Endothelial cell of umbilical vein (primary cell): ENCODE results near the gene TK1. TPM values are rescaled to one million over a fixed set of nuclear protein-coding genes. Genes with fewer than 3 reads are reported as not detected.

ENCODE experiments used
- BruUV-seq: library from RNA; stranded (reverse); fragments of 400-500 nt; replicated peaks from 2 replicates; lab custom pipeline; 2021; lab: Mats Ljungman, UMichigan
- CTCF ChIA-PET: fragments of 300-600, 350-600 bp; sonication (Branson Sonifier 250); formaldehyde crosslinking; loops from one replicate; lab custom pipeline; 2021; ENCODE audit warnings: antibody characterized with exemption, inconsistent platforms; lab: Charles Lee
- POLR2A ChIA-PET: fragments of 300-600, 350-600 bp; sonication (Branson Sonifier 250); formaldehyde crosslinking; loops from one replicate; lab custom pipeline; 2021; ENCODE audit warnings: antibody characterized with exemption, inconsistent platforms; lab: Charles Lee
- DNase-seq: peaks from one replicate; pipeline ENCODE4 v3.0.0-alpha.2; 2011; ENCODE audit warnings: low read depth, low spot score
- FAIRE-seq: peaks from 2 replicates; lab custom pipeline; 2011; peaks lifted over from hg19 to GRCh38; lab: Jason Lieb, UNC
- H2AFZ ChIP-seq: 2 replicates; pipeline ENCODE4 v1.6.0; 2012; ENCODE audit warnings: low read depth, low read length, control low read depth, inconsistent platforms
- H3K27ac ChIP-seq: 2 replicates; pipeline ENCODE4 v1.5.1; 2011; ENCODE audit warnings: low read depth, mild to moderate bottlenecking, control low read depth, low read length, moderate library complexity; ENCODE audit not compliant: insufficient read depth
- H3K27me3 ChIP-seq, 2 experiments: 2 replicates each; pipeline versions ENCODE4 v1.6.0 to v1.6.1; 2011; ENCODE audit warnings: low read length in 2 of 2, mixed read lengths in 1 of 2; ENCODE audit not compliant: control insufficient read depth in 2 of 2, insufficient read depth in 2 of 2
- H3K36me3 ChIP-seq, 2 experiments: 2 replicates in 1 of 2; 3 replicates in 1 of 2; pipeline ENCODE4 v1.5.1; 2011; ENCODE audit warnings: low read length in 2 of 2, mild to moderate bottlenecking in 1 of 2, moderate library complexity in 1 of 2; ENCODE audit not compliant: control insufficient read depth in 2 of 2, insufficient read depth in 2 of 2; ENCODE audit errors: extremely low read depth in 1 of 2
- H3K4me1 ChIP-seq: 3 replicates; pipeline ENCODE4 v1.5.1; 2011; ENCODE audit warnings: mild to moderate bottlenecking, low read length; ENCODE audit not compliant: control insufficient read depth, insufficient read depth; ENCODE audit errors: extremely low read depth
- H3K4me2 ChIP-seq: 2 replicates; pipeline ENCODE4 v1.6.1; 2011; ENCODE audit warnings: low read length, control low read depth, mixed read lengths; ENCODE audit not compliant: insufficient read depth
- H3K4me3 ChIP-seq, 3 experiments: fragments of 200-600 bp in 1 of 3; sonication (generic), shearing (Covaris generic) in 1 of 3; replicated peaks in 1 of 3; 2 replicates each; pipeline ENCODE4 v1.5.1; 2011 to 2016; ENCODE audit warnings: control low read depth in 3 of 3, low read length in 3 of 3, mild to moderate bottlenecking in 2 of 3, inconsistent platforms in 1 of 3, low read depth in 1 of 3, moderate library complexity in 1 of 3; ENCODE audit not compliant: insufficient read depth in 1 of 3
- H3K79me2 ChIP-seq: 2 replicates; pipeline ENCODE4 v1.6.0; 2012; ENCODE audit warnings: low read length, inconsistent platforms; ENCODE audit not compliant: control insufficient read depth, insufficient read depth
- H3K9ac ChIP-seq: replicated peaks from 2 replicates; pipeline ENCODE3; 2011; ENCODE audit warnings: low read length, control low read depth; ENCODE audit not compliant: insufficient read depth; ENCODE audit errors: extremely low read depth
- H3K9me1 ChIP-seq: replicated peaks from 3 replicates; pipeline ENCODE4 v1.6.0; 2011; ENCODE audit warnings: mild to moderate bottlenecking, low read length; ENCODE audit not compliant: control insufficient read depth, insufficient read depth; ENCODE audit errors: extremely low read depth
- H3K9me3 ChIP-seq: replicated peaks from 2 replicates; pipeline ENCODE4 v1.5.1; 2012; ENCODE audit warnings: low read length, inconsistent platforms; ENCODE audit not compliant: control insufficient read depth, insufficient read depth
- H4K20me1 ChIP-seq: replicated peaks from 2 replicates; pipeline ENCODE3; 2011; ENCODE audit warnings: mild to moderate bottlenecking, low read length; ENCODE audit not compliant: control insufficient read depth, insufficient read depth; ENCODE audit errors: extremely low read depth
- CTCF ChIP-seq, 2 donors: IDR thresholded peaks; 1 replicate in 1 of 2; 2 replicates in 1 of 2; pipeline ENCODE4 v1.5.1; 2011; ENCODE audit warnings: low read length in 2 of 2, mild to moderate bottlenecking in 2 of 2, moderate library complexity in 2 of 2, control low read depth in 1 of 2, inconsistent platforms in 1 of 2, low read depth in 1 of 2; ENCODE audit not compliant: insufficient read depth in 1 of 2; ENCODE audit errors: extremely low read depth in 1 of 2
- EZH2 ChIP-seq: IDR thresholded peaks from 2 replicates; pipeline ENCODE4 v1.6.1; 2012; ENCODE audit warnings: borderline replicate concordance, low read depth, mild to moderate bottlenecking, moderate library complexity, low read length, inconsistent platforms; ENCODE audit not compliant: severe bottlenecking
- FOS ChIP-seq: IDR thresholded peaks from 2 replicates; pipeline ENCODE4 v1.6.1; 2011; ENCODE audit warnings: mild to moderate bottlenecking, low read length, moderate library complexity, borderline replicate concordance; ENCODE audit not compliant: insufficient read depth
- GATA2 ChIP-seq: IDR thresholded peaks from 2 replicates; pipeline ENCODE4 v1.7.0; 2011; ENCODE audit warnings: low read depth, mild to moderate bottlenecking, moderate library complexity, mixed read lengths, low read length; ENCODE audit not compliant: insufficient read length, insufficient read depth
- JUN ChIP-seq: IDR thresholded peaks from 2 replicates; pipeline ENCODE4 v1.6.1; 2011; ENCODE audit warnings: borderline replicate concordance, low read depth; ENCODE audit not compliant: insufficient read length, insufficient read depth
- MYC ChIP-seq: IDR thresholded peaks from one replicate; pipeline ENCODE4 v1.6.1; 2011; ENCODE audit warnings: mild to moderate bottlenecking, low read depth, low read length
- POLR2A ChIP-seq: IDR thresholded peaks from 2 replicates; pipeline ENCODE4 v1.6.1; 2012; ENCODE audit warnings: low read depth, mild to moderate bottlenecking, control low read depth, low read length
- POLR2AphosphoS5 ChIP-seq: IDR thresholded peaks from 2 replicates; pipeline ENCODE4 v1.6.1; 2012; ENCODE audit warnings: low read depth, mild to moderate bottlenecking, control low read depth, low read length, moderate library complexity; ENCODE audit not compliant: insufficient read depth
- dilution Hi-C: fragments of 300-500 bp; cut with MboI; formaldehyde crosslinking; loops from one replicate; pipeline ENCODE4 v1.15.0; 2019; ENCODE audit warnings: low sequenced_read_pairs; ENCODE audit not compliant: extremely low pct_ligation_motif_present
- intact Hi-C: fragments of 100-400 bp; cut with micrococcal nuclease; formaldehyde crosslinking; loops from one replicate; pipeline ENCODE4 v1.10.0; 2022
- polyA plus RNA-seq, 4 experiments: library from polyadenylated mRNA; depleted of rRNA in 3 of 4; stranded (reverse) in 3 of 4; unstranded in 1 of 4; fragments of >200 nt; gene quantifications; 2 replicates each; pipeline versions ENCODE4 v1.2.1 to v1.2.3, GENCODE V29; 2011 to 2012; ENCODE audit warnings: missing spikeins in 1 of 4
- total RNA-seq: library from RNA; stranded (reverse); gene quantifications from 2 replicates; pipeline ENCODE4 v1.2.3, GENCODE V29; 2021
- TF ChIP-seq, protein P1 (sequence below): IDR thresholded peaks from 2 replicates; pipeline ENCODE4 v1.6.1; 2011; ENCODE audit not compliant: insufficient read depth, insufficient read length

Gene TK1
- total and polyA plus RNA-seq, 2 donors (not counting 3 experiments of a cell fraction or from before 2014, with no cell fraction given): 111 to 159 TPM

GRCh38 chr17:78223061-78223460 lies 36.2 kb upstream of the TK1 start:
- dilution Hi-C loops: no loop called here
- TF ChIP-seq CTCF (IDR thresholded peaks at IDR 0.05; ENCODE audit: extremely low read depth in 1 of 2, insufficient read depth in 1 of 2, low read depth in 1 of 2, low read length in 2 of 2) (no peak), JUN (no peak), GATA2 (no peak), MYC (no peak), POLR2AphosphoS5 (no peak), EZH2 (no peak), POLR2A (no peak), FOS (no peak)
- TF ChIP-seq, protein P1, sequence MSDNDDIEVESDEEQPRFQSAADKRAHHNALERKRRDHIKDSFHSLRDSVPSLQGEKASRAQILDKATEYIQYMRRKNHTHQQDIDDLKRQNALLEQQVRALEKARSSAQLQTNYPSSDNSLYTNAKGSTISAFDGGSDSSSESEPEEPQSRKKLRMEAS: no peak
- Histone ChIP-seq H3K4me1 (peaks cover 31% of the 10 kb centered on the region), H3K4me2 (peak overlapping the region; percentile 27), H3K9me1 (no peaks in the 10 kb centered on the region), H3K27ac (peak overlapping the region; percentile 83), H3K4me3 (no peak overlapping the region), H3K79me2 (peaks cover 10% of the 10 kb centered on the region), H3K27me3 (no peaks in the 10 kb centered on the region), H2AFZ (peak overlapping the region; percentile 1), H4K20me1 (no peaks in the 10 kb centered on the region), H3K36me3 (no peaks in the 10 kb centered on the region), H3K9me3 (no peaks in the 10 kb centered on the region), H3K9ac (peak overlapping the region; percentile 35)
- ChIA-PET CTCF (interaction anchor here (1.1 to 5.6 kb wide), 3 partner anchors 12 to 138 kb away, joined by 3 to 39 read pairs (median 3); no protein-coding TSS in a partner anchor), POLR2A (interaction anchor here (1.1 kb wide), 1 partner anchor 48 kb away, joined by 3 read pairs; no protein-coding TSS in a partner anchor)
- DNase-seq (peak; percentile 80), FAIRE-seq (peak; percentile 85)
- intact Hi-C loops: no loop called here
- no TSS peak for BruUV-seq
